CD4-positive, alpha-beta T cell treated with Interleukin-15 for 1 hour (primary cell): ENCODE measurements around the gene MLIP.
"Not testable (repeated sequence)": the region's sequence is repeated elsewhere in the genome, so short reads cannot be mapped to it uniquely, and the experiment has no call there.

Source experiments
- DNase-seq: peaks from one replicate; pipeline ENCODE4 v3.0.0-alpha.2; 2020

The MLIP gene

GRCh38 chr6:54111341-54112045 lies at the start of gene MLIP:
MLIP (plus strand) TSS chr6:54111443; CDS start chr6:54111480, 37 bp downstream.
- DNase-seq, result no peak

- DNase-seq, result no peak
Measured at GRCh38 chr6:54063228-54063539, 48.1 kb upstream of the MLIP start.

GRCh38 chr6:54068694-54069093 lies 42.5 kb upstream of the MLIP start:
- no peak for DNase-seq

- DNase-seq, result no peak
Measured at GRCh38 chr6:54070025-54070424, 41.2 kb upstream of the MLIP start.

- no peak for DNase-seq
Measured at GRCh38 chr6:54071821-54072340, 39.4 kb upstream of the MLIP start.

GRCh38 chr6:54072635-54073313 lies 38.5 kb upstream of the MLIP start:
- DNase-seq, result no peak

GRCh38 chr6:54073487-54073886 lies 37.8 kb upstream of the MLIP start:
- DNase-seq, result no peak

- DNase-seq, result no peak
Measured at GRCh38 chr6:54074109-54074508, 37.1 kb upstream of the MLIP start.

GRCh38 chr6:54074578-54075195 lies 36.6 kb upstream of the MLIP start:
- no peak for DNase-seq

- no peak for DNase-seq
Measured at GRCh38 chr6:54076159-54076789, 35.0 kb upstream of the MLIP start.

GRCh38 chr6:54081499-54081898 lies 29.7 kb upstream of the MLIP start:
- DNase-seq, result not testable (repeated sequence)

GRCh38 chr6:54083287-54083686 lies 28.0 kb upstream of the MLIP start:
- DNase-seq, result no peak

GRCh38 chr6:54084231-54084630 lies 27.0 kb upstream of the MLIP start:
- no peak for DNase-seq

GRCh38 chr6:54085047-54085446 lies 26.2 kb upstream of the MLIP start:
- DNase-seq, result no peak

GRCh38 chr6:54085541-54085940 lies 25.7 kb upstream of the MLIP start:
- no peak for DNase-seq

- DNase-seq, result no peak
Measured at GRCh38 chr6:54086439-54086838, 24.8 kb upstream of the MLIP start.

- no peak for DNase-seq
Measured at GRCh38 chr6:54087721-54088120, 23.5 kb upstream of the MLIP start.

GRCh38 chr6:54093326-54093948 lies 17.8 kb upstream of the MLIP start:
- no peak for DNase-seq

- no peak for DNase-seq
Measured at GRCh38 chr6:54094293-54094692, 16.9 kb upstream of the MLIP start.

- no peak for DNase-seq
Measured at GRCh38 chr6:54094786-54095185, 16.5 kb upstream of the MLIP start.

GRCh38 chr6:54095723-54096122 lies 15.5 kb upstream of the MLIP start:
- no peak for DNase-seq

GRCh38 chr6:54096811-54097210 lies 14.4 kb upstream of the MLIP start:
- DNase-seq, result no peak

- no peak for DNase-seq
Measured at GRCh38 chr6:54097753-54098152, 13.5 kb upstream of the MLIP start.
